Kidney (tissue), 14 donors: ENCODE measurements around the gene MRPS23. TPM values are rescaled to one million over a fixed set of nuclear protein-coding genes. Genes with fewer than 3 reads are reported as not detected.

Experiments used
- DNase-seq, 5 donors: peaks; one replicate each; pipeline ENCODE4 v3.0.0-alpha.2; 2013 to 2020
- FAIRE-seq: peaks from 2 replicates; lab custom pipeline; 2012; peaks lifted over from hg19 to GRCh38; lab: Jason Lieb, UNC
- H3K27ac ChIP-seq, 2 donors: one replicate each; pipeline ENCODE4 v1.7.0; 2013; ENCODE audit warnings: low read depth in 2 of 2, low read length in 2 of 2, inconsistent platforms in 1 of 2
- H3K27me3 ChIP-seq: one replicate; pipeline ENCODE4 v1.7.1; 2013; ENCODE audit warnings: low read length, inconsistent platforms; ENCODE audit not compliant: control insufficient read depth, insufficient read depth
- H3K36me3 ChIP-seq, 3 donors: one replicate each; pipeline versions ENCODE4 v1.7.0 to v1.7.1; 2013; ENCODE audit warnings: low read length in 3 of 3, control low read depth in 1 of 3, inconsistent platforms in 1 of 3; ENCODE audit not compliant: insufficient read depth in 3 of 3, control insufficient read depth in 2 of 3
- H3K4me1 ChIP-seq, 3 donors: one replicate each; pipeline versions ENCODE4 v1.7.0 to v1.7.1; 2013; ENCODE audit warnings: low read length in 3 of 3, inconsistent platforms in 1 of 3, low read depth in 1 of 3; ENCODE audit not compliant: control insufficient read depth in 2 of 3, insufficient read depth in 2 of 3
- H3K4me3 ChIP-seq, 3 donors: one replicate each; pipeline versions ENCODE4 v1.7.0 to v1.8.1; 2013; ENCODE audit warnings: low read length in 3 of 3, control low read depth in 1 of 3, inconsistent platforms in 1 of 3
- H3K9ac ChIP-seq, 3 donors: one replicate each; pipeline versions ENCODE4 v1.7.0 to v1.7.1; 2013; ENCODE audit warnings: low read length in 3 of 3, control low read depth in 1 of 3, inconsistent platforms in 1 of 3
- H3K9me3 ChIP-seq, 3 donors: one replicate each; pipeline versions ENCODE4 v1.7.0 to v1.7.1; 2013; ENCODE audit warnings: low read length in 3 of 3, control low read depth in 1 of 3, inconsistent platforms in 1 of 3; ENCODE audit not compliant: control insufficient read depth in 2 of 3, insufficient read depth in 1 of 3
- intact Hi-C: fragments of 100-400 bp; cut with DNase I; formaldehyde crosslinking; loops from one replicate; pipeline ENCODE4 v1.11.1; 2022
- polyA plus RNA-seq: library from polyadenylated mRNA; stranded (reverse); fragments of 350-450 nt; fragmentation: Illumina TruSeq; extraction: RNeasy Lipid Tissue Mini Kit (QIAGEN cat#74804); gene quantifications from one replicate; pipeline ENCODE4 v1.2.3, GENCODE V29; 2014; ENCODE audit warnings: low read depth, low replicate concordance; ENCODE audit not compliant: insufficient read depth
- total RNA-seq: library from RNA; stranded (reverse); fragmentation: NEBNext Ultra II Directional; extraction: Animal tissue kit (Norgen Biotek cat#: 25700); gene quantifications from one replicate; pipeline ENCODE4 v1.2.1, GENCODE V29; 2021
- TF ChIP-seq, protein P1 (sequence below): IDR thresholded peaks from 3 replicates; pipeline ENCODE4 v1.5.1; 2012; ENCODE audit warnings: mild to moderate bottlenecking, moderate library complexity, borderline replicate concordance; ENCODE audit not compliant: insufficient read depth; ENCODE audit errors: extremely low read depth
- donor health status: control.
- donor health status: control.
- donor health status: control.
- donor health status: control.
- donor health status: control.
- donor health status: DM: yes; HTN: yes; CAD: no.
- donor health status: Normal renal cell carcinoma (clear cell type).

The MRPS23 gene
- total and polyA plus RNA-seq, 2 donors from 2014 or later: 40.2 to 75.3 TPM

DNA sequence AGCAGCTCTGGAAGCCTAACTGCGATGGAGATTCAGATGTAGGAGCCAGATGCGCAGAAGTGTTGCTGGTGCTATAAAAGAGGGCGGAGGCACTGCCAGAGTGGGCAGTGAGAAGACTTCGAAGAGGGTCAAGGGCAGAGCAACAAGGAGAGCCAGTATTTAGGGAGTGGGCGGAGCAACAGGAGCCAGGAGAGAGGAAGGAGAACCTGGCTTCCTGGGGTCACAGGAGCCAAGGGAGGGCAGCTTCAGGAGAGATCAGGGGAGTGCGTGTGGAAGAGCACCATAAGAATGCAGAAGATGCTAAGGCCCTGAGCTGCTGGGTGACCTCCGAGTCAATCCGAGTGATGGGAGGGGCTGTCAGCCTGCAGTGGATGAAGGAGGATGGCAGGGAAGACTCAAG is 14.4 kb upstream of the MRPS23 start:
- H3K9ac ChIP-seq: no peak overlapping the region
- no peak for FAIRE-seq
- H3K9me3 ChIP-seq: no peaks in the 10 kb centered on the region
- peaks cover 0 to 26% (median 11%) of the 10 kb centered on the region in 3 donors for H3K4me1 ChIP-seq
- no peak overlapping the region for H3K27ac ChIP-seq
- H3K4me3 ChIP-seq: no peak overlapping the region
- H3K27me3 ChIP-seq: no peaks in the 10 kb centered on the region
- intact Hi-C loops: no loop called here
- DNase-seq: peak in 1 of 5 donors; percentile 30
- peaks cover 0 to 5% (median 4%) of the 10 kb centered on the region in 3 donors for H3K36me3 ChIP-seq
- TF ChIP-seq, protein P1, sequence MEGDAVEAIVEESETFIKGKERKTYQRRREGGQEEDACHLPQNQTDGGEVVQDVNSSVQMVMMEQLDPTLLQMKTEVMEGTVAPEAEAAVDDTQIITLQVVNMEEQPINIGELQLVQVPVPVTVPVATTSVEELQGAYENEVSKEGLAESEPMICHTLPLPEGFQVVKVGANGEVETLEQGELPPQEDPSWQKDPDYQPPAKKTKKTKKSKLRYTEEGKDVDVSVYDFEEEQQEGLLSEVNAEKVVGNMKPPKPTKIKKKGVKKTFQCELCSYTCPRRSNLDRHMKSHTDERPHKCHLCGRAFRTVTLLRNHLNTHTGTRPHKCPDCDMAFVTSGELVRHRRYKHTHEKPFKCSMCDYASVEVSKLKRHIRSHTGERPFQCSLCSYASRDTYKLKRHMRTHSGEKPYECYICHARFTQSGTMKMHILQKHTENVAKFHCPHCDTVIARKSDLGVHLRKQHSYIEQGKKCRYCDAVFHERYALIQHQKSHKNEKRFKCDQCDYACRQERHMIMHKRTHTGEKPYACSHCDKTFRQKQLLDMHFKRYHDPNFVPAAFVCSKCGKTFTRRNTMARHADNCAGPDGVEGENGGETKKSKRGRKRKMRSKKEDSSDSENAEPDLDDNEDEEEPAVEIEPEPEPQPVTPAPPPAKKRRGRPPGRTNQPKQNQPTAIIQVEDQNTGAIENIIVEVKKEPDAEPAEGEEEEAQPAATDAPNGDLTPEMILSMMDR: no peak

DNA sequence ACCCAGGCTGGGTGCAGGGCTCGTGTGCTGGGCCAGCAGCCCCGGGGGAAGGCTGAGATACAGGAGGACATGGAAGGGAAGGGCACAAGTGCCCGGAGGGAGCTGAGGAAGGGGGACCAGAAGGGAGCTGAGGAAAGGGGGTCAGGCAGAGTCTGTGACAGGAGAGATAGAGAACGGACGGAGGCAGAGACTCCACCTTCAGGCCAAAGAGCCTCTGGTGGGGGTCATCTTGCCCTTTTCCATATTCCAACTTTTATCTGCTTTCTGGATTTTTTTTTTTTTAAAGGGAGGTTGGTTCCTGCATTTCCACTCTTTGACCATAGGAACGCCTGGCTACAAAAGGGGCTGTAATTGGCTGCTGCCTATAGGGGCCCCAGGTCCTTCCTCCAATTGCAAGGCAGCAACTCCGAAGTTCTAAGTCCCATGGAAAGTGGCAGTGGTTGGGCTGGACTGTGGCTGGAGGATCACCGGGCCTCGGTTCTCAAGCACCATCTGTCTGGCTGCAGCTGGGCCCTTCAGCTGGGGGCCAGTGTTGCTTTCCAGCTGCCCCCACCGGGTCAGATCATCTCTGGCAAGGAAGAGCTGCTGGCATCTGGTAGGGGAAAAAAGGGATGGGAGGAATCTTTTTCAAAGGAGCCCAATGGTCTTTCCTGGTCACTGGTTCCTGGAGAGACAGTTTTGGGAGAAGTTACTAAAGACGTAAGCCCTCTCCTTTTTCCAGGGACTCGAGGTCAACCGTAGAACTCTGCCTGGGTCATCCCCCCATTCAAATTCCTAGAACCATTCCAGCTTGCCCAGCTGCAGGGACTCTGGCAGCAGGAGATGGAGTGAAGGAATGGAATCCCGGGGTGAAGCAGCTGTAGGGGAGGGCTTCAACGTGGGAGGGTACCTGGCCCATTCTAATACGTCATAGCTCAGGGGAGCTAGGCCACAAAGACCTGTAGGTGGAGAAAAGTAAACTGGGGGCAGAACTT is 13.1 kb upstream of the MRPS23 start:
- H3K9ac ChIP-seq: peak overlapping the region in 1 of 3 donors; percentile 35
- intact Hi-C loops: no loop called here
- H3K27ac ChIP-seq: peak overlapping the region in 1 of 2 donors; percentile 83
- H3K27me3 ChIP-seq: no peaks in the 10 kb centered on the region
- peaks cover 0 to 22% (median 11%) of the 10 kb centered on the region in 3 donors for H3K4me1 ChIP-seq
- DNase-seq (peak in 1 of 5 donors; percentile 45), FAIRE-seq (no peak)
- no peak overlapping the region for H3K4me3 ChIP-seq
- peaks cover 0 to 3% (median 0%) of the 10 kb centered on the region in 3 donors for H3K36me3 ChIP-seq
- no peaks in the 10 kb centered on the region for H3K9me3 ChIP-seq
- TF ChIP-seq, protein P1: no peak

DNA sequence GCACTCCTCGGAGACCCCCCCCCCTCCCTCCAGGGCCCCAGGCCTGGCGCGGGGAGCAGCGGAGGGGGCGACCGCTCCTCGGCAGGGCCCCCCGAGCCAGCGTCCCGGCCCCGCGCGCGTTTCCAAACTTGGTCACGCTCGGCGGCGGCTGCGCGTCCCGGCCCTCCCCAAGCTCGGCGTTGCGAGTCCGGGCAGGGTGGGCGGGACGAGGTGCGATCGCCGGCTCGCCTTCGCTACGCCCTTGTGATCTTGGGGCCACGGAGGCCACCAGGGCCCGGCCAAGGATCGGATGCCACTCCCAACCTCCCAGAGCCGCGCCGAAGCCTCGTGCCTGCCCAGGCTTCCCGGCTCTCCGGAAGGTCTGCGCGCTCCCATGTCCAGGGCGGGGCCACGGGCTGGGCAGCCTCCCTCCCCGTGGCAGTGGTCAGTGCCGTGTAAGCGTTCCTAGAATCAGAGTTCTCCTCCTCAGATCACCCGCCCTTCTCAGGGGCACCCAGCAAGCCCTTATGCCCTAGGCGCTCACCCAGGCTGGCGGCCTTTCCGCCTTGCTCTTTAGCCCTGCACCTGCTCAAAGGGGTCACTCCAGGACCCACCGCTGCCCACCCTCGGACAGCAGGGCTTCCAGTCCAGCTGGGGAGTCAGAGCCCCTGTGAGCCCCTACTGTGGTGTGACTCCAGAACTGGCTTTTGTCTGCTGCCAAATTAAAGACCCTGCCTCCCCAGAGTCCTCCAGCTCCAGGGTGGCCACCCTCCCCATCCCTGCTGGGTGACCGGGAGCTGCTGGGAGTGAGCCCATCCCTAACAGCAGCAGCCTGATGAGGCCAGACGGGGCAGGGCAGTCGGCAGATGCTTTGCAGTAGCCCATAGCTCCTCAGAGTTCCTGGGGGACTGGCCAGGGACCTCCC is 12.2 kb upstream of the MRPS23 start:
- TF ChIP-seq, protein P1: no peak

More for the DNA sequence above, 12.2 kb upstream of the MRPS23 start:
- DNase-seq (peak; percentile 51 to 95 (median 76)), FAIRE-seq (no peak)
- Histone ChIP-seq H3K27ac (peak overlapping the region; percentile 76 to 83), H3K9me3 (no peaks in the 10 kb centered on the region), H3K9ac (peak overlapping the region in 2 of 3 donors; percentile 20 to 35), H3K27me3 (no peaks in the 10 kb centered on the region), H3K36me3 (peaks cover 0 to 3% (median 0%) of the 10 kb centered on the region in 3 donors), H3K4me1 (peaks cover 0 to 22% (median 11%) of the 10 kb centered on the region in 3 donors), H3K4me3 (peak overlapping the region in 2 of 3 donors; percentile 55 to 61)
- intact Hi-C loops: no loop called here
